ENCODE measurements around the gene NOTCH3. TPM values are rescaled to one million over a fixed set of nuclear protein-coding genes. Genes with fewer than 3 reads are reported as not detected.

The NOTCH3 gene
- total RNA-seq, 6 experiments from 2014 or later: 3.4 to 18.0 (median 13.1) TPM

- Mint-ChIP-seq H3K4me3 (no peak overlapping the region), H3K9me3 (no peaks in the 10 kb centered on the region), H3K27ac (no peak overlapping the region), H3K4me1 (ENCODE audit: low read depth) (0 out of 2 replicates have a peak, but pooled peaks cover 6% of the 10 kb centered on the region), H3K27me3 (ENCODE audit: insufficient read depth) (peaks cover 13% of the 10 kb centered on the region), H3K36me3 (ENCODE audit: low read depth) (peaks cover 16% of the 10 kb centered on the region; the same call in 1 of the 2 replicates)
- no peak for TF ChIP-seq CTCF (IDR thresholded peaks at IDR 0.05)
- no peak for DNase-seq
Observed at GRCh38 chr19:15231271-15231670, 30.5 kb upstream of the NOTCH3 start.

GRCh38 chr19:15227261-15227660, 26.5 kb upstream of the NOTCH3 start:
- DNase-seq: no peak
- Mint-ChIP-seq H3K4me1 (ENCODE audit: low read depth) (peaks cover 16% of the 10 kb centered on the region), H3K9me3 (no peaks in the 10 kb centered on the region), H3K27me3 (ENCODE audit: insufficient read depth) (peaks cover 4% of the 10 kb centered on the region), H3K36me3 (ENCODE audit: low read depth) (no peaks in the 10 kb centered on the region), H3K27ac (no peak overlapping the region), H3K4me3 (no peak overlapping the region)
- no peak for TF ChIP-seq CTCF (IDR thresholded peaks at IDR 0.05)

- Mint-ChIP-seq H3K36me3 (ENCODE audit: low read depth) (no peaks in the 10 kb centered on the region), H3K9me3 (no peaks in the 10 kb centered on the region), H3K27ac (no peak overlapping the region), H3K4me3 (no peak overlapping the region), H3K4me1 (ENCODE audit: low read depth) (peaks cover 18% of the 10 kb centered on the region), H3K27me3 (ENCODE audit: insufficient read depth) (peaks cover 2% of the 10 kb centered on the region)
- no peak for TF ChIP-seq CTCF (IDR thresholded peaks at IDR 0.05)
- no peak for DNase-seq
Observed at GRCh38 chr19:15225760-15226159, 25.0 kb upstream of the NOTCH3 start.

GRCh38 chr19:15223649-15224361, 23.0 kb upstream of the NOTCH3 start:
- Mint-ChIP-seq H3K36me3 (ENCODE audit: low read depth) (no peaks in the 10 kb centered on the region), H3K4me3 (peak overlapping the region; percentile 85), H3K27ac (peak overlapping the region; percentile 88), H3K27me3 (ENCODE audit: insufficient read depth) (peaks cover 2% of the 10 kb centered on the region), H3K4me1 (ENCODE audit: low read depth) (peaks cover 18% of the 10 kb centered on the region), H3K9me3 (no peaks in the 10 kb centered on the region)
- DNase-seq: no peak
- TF ChIP-seq CTCF (IDR thresholded peaks at IDR 0.05): no peak

- H3K9me3 Mint-ChIP-seq: no peaks in the 10 kb centered on the region
- no peaks in the 10 kb centered on the region for H3K36me3 Mint-ChIP-seq (ENCODE audit: low read depth)
- peak; percentile 96 for DNase-seq
- no peak for TF ChIP-seq CTCF (IDR thresholded peaks at IDR 0.05)
- peak overlapping the region; percentile 88 for H3K27ac Mint-ChIP-seq
- peaks cover 2% of the 10 kb centered on the region for H3K27me3 Mint-ChIP-seq (ENCODE audit: insufficient read depth)
- peak overlapping the region; percentile 85 for H3K4me3 Mint-ChIP-seq
- peaks cover 18% of the 10 kb centered on the region for H3K4me1 Mint-ChIP-seq (ENCODE audit: low read depth)
Observed at GRCh38 chr19:15222738-15223648, 22.2 kb upstream of the NOTCH3 start.

Measured in HFFc6 (cell line).